NCI-H524 (cell line): Measurements from ENCODE around the gene PALMD.
A peak's percentile ranks its signal among the peaks of the same experiment; 100 is the strongest.

Experiments
- DNase-seq, 2 experiments: peaks; one replicate each; lab custom pipeline; 2025; lab: John Stamatoyannopoulos, UW

Gene PALMD

DNA sequence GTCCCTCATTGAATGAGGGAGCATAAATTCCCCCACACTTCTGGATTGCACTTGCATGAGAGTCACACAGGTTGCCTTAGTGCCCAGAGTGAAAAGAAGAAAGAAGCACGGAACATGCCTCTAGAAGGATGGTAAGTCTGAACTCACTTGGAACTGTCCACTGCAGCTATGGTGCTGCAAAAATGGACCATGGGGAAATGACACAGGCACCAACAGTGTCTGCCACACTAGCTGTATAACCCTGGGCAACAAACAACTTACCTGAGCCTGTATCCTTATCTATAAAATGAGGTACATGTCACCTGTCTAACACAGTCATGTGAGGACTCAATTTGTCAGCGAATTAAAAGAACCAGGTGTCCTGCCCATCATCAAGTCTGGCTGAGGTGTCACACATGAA, 50.7 kb downstream of the PALMD start:
- no peak for DNase-seq

DNA sequence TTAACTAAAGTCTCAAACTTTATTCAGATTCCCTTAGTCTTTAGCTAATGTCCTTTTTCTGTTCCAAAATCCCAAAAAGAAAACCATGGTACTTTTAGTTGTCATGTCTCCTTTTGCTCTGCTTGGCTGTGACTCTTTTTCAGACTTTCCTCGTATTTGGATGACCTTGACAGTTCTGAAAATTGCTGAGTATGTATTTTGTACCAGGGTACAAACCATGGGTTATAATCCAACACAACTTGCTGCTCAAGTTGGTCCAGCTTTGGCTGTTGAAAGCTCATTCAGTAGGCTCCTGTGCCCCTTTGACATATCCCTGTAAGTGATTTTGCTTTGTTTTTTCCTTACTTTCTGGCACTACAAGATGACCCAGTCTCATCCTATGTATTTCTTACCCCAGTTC, 51.7 kb downstream of the PALMD start:
- no peak for DNase-seq

DNA sequence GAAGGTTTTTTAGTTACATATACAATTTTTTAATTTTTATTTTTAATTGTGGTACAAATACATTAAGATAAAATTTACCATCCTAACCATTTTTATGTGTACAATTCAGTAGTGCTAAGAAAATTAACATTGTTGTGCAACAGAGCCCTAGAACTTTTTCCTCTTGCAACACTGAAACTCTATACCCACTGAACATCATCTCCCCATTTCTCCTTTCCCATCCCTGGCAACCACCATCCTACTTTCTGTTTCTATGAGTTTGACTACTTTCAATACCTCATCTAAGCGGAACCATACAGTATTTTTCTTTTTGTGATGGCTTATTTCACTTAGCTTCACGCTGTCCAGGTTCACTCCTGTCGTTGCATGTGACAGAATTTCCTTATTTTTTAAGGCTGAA, 54.1 kb downstream of the PALMD start:
- no peak for DNase-seq

GRCh38 chr1:99702221-99702620, 56.3 kb downstream of the PALMD start:
- no peak for DNase-seq

GRCh38 chr1:99704356-99704816, 58.5 kb downstream of the PALMD start:
- peak; percentile 36 to 82 for DNase-seq

DNA sequence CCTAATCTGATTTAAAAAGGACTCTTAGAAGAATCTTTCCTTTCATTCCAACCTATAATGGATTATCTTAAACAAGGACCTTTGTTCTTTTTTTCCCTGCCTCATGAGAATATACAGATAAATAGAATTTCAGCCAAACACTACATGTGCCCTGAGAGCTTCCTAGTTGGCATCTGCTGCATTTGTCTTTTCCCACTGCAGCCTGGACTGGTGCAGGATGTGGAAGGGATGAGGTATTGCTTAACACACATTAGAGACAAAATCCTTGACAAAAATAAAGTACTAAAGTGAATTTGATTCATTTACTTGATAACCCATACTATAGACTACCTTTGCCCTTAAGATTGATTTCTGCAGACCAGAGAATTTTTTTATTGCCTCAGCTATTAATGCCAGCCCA, 59.5 kb downstream of the PALMD start:
- DNase-seq, result peak in 1 of 2 experiments; percentile 48

- DNase-seq, result peak; percentile 15 to 74
These were observed 61.7 kb downstream of the PALMD start for GRCh38 chr1:99707535-99708142.

DNA sequence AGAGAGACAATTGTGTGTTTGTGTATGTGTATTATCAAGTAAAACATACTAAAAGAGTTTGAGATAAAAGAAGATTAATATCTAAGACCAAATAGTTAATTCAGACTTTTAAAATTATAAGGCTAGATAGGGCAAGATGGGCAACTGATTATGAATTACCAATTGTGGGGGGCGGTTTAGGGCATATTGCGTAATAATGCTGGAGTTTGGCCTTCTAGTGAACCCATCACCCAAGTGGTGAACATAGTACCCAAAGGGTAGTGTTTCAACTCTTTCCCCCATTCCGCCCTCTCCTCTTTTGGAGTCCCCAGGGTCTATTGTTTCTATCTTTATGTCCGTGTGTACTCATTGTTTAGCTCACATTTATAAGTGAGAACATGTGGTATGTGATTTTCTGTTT, 65.1 kb downstream of the PALMD start:
- DNase-seq, result no peak

- DNase-seq, result no peak
These were observed 67.1 kb downstream of the PALMD start for GRCh38 chr1:99713006-99713405.

DNA sequence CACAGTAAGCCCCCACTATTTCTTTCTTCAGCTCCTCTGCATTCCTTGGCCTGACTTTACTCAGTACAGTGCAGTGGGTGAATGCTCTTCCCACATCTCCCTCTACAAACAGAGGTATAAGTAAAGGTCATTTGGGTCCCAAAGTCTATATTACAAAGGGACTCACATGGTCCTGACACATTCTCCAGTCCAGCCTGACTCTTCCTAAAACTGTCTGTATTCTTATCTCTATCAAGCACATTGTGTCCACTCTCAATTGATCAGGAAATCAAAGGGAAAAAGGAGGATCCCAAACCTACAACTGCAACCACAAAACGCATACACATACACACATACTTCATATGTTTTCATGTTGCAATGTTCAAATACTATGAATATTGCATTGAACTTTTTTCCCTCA, 71.1 kb downstream of the PALMD start:
- no peak for DNase-seq

- no peak for DNase-seq
These were observed 77.3 kb downstream of the PALMD start for GRCh38 chr1:99723251-99723650.

- DNase-seq, result no peak
These were observed 80.1 kb downstream of the PALMD start for GRCh38 chr1:99725996-99726395.

- DNase-seq, result no peak
These were observed 80.5 kb downstream of the PALMD start for GRCh38 chr1:99726407-99726806.

DNA sequence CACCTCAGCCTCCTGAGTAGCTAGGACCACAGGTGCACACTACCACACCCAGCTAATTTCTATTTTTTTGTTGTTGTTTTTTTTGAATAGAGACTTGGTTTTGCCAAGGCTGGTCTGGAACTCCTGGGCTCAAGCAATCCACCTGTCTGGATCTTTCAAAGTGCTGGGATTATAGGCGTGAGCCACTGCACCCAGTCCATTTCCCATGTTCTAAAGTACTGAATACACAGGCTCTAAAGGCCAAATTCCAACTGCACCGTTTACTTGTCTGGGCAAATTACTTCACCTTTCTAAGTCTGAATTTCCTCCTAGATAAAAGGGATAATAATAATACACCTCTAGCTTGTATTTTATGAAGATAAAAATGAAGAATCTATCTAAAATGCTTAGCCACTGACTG, 80.9 kb downstream of the PALMD start:
- DNase-seq, result no peak

DNA sequence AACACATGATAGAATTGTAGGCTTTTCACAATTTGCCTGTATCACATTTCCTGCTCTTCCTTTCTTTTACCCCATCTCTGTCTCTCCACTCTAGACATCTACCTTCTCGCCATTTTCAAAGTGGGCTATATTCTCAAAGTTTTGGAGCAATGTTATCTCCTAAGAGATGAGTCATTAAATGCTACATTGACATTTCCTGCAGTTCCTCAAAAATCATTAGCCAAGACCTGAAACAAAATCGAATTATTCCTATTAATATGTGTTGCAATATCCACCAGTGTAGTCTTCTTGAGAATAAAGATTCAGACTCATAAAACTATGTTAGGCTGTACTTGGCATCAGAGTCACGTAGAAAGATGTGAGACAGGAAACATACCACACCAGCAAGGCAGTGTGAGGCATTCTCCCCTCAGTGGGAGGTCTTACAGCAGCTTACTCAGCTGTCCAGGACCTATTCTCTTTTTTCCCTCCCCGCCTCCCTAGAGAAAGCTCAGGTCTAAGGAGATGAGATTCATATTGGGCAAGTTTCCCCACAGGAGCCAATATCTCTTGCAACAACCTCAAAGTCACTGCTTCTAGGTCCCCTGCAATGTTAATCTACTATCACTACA, 81.8 kb downstream of the PALMD start:
- DNase-seq, result peak in 1 of 2 experiments; percentile 17

- peak; percentile 12 to 59 for DNase-seq
These were observed 82.8 kb downstream of the PALMD start for GRCh38 chr1:99728494-99729235.

- DNase-seq, result no peak
These were observed 85.5 kb downstream of the PALMD start for GRCh38 chr1:99731384-99731783.

- no peak for DNase-seq
These were observed 89.9 kb downstream of the PALMD start for GRCh38 chr1:99735852-99736251.

- peak; percentile 35 to 84 for DNase-seq
These were observed 91.1 kb downstream of the PALMD start for GRCh38 chr1:99737016-99737415.

- DNase-seq, result no peak
These were observed 93.0 kb downstream of the PALMD start for GRCh38 chr1:99738858-99739465.

- DNase-seq, result no peak
These were observed 94.2 kb downstream of the PALMD start for GRCh38 chr1:99740141-99740540.
